ENCODE results near the gene GH1.
"Not testable (repeated sequence)": the region's sequence is repeated elsewhere in the genome, so short reads cannot be mapped to it uniquely, and the experiment has no call there.

The GH1 gene

GRCh38 chr17:63918789-63919305 lies at the start of gene GH1:
Gene GH1 (minus strand): TSS chr17:63918839. CDS start chr17:63918776, 63 bp downstream.
- DNase-seq (ENCODE audit: low spot score): not testable (repeated sequence)

GRCh38 chr17:63967953-63968352 lies 49.3 kb upstream of the GH1 start:
- no peak for DNase-seq (ENCODE audit: low spot score)

- DNase-seq (ENCODE audit: low spot score): no peak
Observed at GRCh38 chr17:63966646-63967264, 48.1 kb upstream of the GH1 start.

DNA sequence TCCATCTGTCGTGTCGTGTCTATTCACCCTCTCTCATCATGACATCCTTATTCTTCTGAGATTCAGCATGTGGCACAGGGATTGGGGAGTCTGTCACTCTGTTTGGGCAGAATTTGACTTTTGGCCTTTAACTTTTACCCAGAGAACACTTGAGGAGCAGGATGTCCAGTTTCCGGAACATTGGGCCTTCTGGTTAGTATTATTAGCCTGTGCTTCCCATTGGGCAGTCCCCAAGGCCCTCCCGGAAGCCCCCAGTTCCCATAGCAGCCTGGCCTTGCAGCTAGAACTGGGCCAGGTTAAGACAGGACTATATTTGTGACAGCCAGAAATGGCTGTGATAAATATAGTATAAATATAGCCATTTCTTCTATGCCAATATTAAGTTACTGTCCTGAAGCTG lies 44.5 kb upstream of the GH1 start:
- no peak for DNase-seq (ENCODE audit: low spot score)

DNA sequence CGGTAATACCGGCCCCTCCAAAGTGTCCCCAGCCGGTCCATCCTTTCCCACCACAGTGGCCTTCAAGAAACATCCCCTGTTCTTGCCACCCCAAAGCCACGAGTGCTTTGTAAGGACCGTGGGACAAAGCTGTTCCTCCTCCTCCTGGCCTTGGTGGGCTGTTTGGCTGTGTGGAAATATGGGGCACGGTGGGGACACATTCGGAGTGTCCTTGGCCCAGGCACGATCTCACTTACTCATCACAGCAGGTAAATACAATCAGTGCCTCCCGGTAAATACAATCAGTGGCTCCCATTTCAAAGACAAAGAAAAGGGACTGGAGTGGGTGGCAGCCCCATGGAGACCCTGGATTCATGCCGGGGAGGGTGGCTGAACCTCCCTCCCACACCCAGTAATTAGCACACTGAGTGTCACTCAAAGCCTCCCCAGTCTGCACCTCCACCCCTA lies 43.7 kb upstream of the GH1 start:
- no peak for DNase-seq (ENCODE audit: low spot score)

GRCh38 chr17:63961355-63962212 lies 42.9 kb upstream of the GH1 start:
- no peak for DNase-seq (ENCODE audit: low spot score)

DNA sequence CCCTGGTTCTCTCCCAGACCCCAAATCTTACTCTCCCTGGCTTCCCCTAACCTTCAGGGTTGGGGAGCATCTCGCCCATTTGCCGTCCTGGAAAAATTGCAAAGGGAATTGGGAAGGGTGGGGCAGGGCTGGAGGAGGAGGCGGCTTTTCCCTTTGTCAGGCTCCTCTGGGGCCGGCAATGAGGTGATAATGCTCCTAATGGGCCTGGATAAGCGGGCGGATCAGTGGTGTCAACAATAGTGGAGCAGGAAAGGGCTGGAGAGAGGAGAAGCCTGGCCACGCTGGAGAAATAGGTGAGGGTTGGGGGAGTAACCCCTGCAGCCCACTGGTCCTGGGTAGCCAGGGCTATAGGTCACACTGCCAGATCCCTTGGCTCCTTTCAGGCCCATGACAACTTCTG lies 41.8 kb upstream of the GH1 start:
- no peak for DNase-seq (ENCODE audit: low spot score)

- DNase-seq (ENCODE audit: low spot score): no peak
Observed at GRCh38 chr17:63960006-63960405, 41.4 kb upstream of the GH1 start.

GRCh38 chr17:63956296-63956920 lies 37.8 kb upstream of the GH1 start:
- no peak for DNase-seq (ENCODE audit: low spot score)

DNA sequence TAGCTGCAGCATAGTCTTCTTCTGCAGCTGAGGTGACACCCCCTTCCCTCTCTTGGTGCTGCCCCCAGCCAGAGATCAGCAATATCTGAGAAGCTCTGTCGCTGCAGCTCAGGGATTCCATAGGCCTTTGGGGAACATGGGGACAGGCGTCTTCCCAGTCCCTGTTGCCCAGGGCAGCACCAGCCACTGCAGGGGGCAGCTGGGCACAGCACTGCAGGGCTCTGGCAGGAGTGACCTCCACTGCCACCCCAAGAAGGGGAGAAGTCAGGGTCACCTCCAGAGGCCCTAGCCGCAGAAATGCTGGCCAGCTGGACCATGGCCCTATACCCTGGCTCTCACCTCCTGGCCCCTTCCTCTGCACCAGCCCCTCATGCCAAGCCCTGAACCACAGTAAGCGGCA lies 37.2 kb upstream of the GH1 start:
- no peak for DNase-seq (ENCODE audit: low spot score)

- DNase-seq (ENCODE audit: low spot score): no peak
Observed at GRCh38 chr17:63955232-63955631, 36.6 kb upstream of the GH1 start.

GRCh38 chr17:63954402-63955063 lies 35.9 kb upstream of the GH1 start:
- no peak for DNase-seq (ENCODE audit: low spot score)

GRCh38 chr17:63950940-63951907 lies 32.6 kb upstream of the GH1 start:
- no peak for DNase-seq (ENCODE audit: low spot score)

GRCh38 chr17:63949576-63950250 lies 31.1 kb upstream of the GH1 start:
- DNase-seq (ENCODE audit: low spot score): no peak

DNA sequence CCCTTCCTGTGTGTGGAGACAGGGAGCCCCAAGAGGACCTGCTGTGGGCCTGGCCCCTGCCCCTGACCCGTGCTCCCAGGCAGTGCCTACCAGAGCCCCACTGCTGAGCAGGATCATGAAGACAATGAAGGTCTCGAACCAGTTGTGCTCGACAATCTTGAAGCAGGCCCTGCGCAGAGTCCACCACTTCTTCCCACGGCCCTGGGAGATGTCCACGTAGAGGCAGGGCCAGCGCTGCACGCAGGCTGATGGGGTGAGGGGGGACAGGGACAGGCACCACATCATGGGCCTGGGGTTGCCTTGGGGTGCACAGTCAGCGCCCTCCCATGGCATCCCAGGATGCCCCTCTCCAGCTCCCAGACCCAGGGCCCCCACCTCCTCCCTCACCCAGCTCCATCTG lies 29.9 kb upstream of the GH1 start:
- no peak for DNase-seq (ENCODE audit: low spot score)

GRCh38 chr17:63947711-63948330 lies 29.2 kb upstream of the GH1 start:
- no peak for DNase-seq (ENCODE audit: low spot score)

DNA sequence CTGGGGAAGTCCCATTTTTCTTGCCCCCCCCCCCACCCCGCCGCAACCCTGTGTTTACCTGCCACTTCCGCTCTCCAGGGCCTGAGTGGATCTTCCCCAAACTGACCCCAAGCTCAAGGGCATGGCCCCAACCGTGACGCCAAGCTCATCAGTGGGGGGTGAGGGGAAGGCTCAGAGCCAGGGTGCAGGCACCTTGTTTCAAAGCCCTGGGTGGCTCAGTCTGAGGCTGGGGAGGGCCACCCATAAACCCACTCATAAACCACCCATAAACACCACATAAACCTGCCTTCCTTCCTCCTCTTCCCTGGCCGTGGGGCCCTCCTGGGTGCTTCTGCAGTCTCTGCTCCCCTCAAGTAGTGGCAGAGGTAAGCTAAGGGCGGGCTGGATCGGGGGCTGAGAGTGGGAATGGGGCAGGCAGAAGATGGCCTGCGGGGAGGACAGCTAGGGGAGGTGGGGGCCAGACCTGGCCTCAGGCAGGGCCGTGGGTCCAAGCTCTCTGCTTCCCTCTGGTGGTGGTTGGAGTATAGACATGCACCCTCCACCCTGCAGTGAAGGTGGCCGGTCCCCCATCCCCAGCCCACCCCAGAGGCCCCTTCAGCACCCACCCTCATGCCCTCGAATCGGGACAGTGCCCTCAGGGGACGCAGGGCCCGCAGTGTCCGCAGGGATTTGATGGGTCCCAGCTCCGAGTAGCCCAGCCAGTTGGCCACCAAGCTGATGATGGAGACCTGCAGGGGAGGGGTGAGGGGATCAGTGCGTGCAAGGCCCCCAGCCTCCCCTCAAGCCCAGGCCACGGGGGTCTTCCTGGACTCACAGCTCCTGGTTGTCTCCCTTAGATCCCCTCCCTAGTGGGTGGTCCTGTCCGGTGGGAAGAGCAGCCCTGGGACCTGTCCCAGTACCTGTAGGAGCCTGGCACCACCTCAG lies 28.1 kb upstream of the GH1 start:
- peak; percentile 56 for DNase-seq (ENCODE audit: low spot score)

- DNase-seq (ENCODE audit: low spot score): no peak
Observed at GRCh38 chr17:63945784-63946439, 27.3 kb upstream of the GH1 start.
